GM21515 (cell line): ENCODE data around the gene CRMP1.

Experiments
- ATAC-seq: cut with Tn5 transposase; IDR thresholded peaks from one replicate; pipeline ENCODE4 v1.9.1; 2021; ENCODE audit not compliant: unreplicated experiment

CRMP1 gene

DNA sequence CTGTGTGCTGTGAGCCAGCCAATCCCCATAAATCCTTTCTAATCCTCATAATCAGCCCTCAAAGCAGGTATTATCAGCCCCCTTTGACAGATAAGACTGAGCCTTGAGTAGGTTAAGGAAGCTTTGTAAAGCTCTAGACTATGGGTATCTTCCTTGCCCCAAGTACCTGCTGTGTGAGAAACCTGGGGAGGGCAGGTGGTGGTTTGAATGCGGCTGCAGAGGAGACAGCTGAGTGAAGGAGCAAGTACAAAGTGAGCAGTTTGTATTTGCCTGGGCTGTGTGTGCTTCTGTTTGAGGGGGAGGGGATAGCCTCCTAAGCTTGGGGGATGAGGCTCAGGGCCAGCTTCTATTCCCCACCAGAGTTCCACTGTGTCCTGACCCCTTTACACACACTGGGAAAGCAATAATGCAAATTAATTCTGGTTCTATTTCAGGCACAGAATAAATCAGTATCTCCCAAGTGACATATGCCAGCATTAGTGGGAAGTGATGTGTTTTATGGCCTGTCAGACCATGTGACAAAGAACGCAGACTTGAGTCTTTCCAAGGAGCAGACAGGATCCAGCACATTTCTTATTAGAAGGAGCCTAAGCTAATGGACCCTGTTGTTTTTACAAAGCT is 118.4 kb downstream of the CRMP1 start:
- ATAC-seq = no peak

DNA sequence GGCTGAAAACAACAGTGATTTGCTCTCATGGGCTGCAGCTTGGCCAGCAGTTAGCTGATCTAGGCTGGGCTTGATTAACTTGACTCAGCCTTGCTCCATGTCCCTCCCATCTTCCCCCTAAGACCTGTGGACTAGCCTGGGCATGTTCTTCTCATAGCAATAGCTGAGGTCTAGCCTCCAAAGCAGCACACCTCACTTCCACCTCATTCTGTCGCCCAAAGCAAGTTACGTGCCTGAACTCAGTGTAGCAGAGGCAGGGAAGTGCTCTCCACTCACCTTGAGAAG is 119.7 kb downstream of the CRMP1 start:
- ATAC-seq = no peak

DNA sequence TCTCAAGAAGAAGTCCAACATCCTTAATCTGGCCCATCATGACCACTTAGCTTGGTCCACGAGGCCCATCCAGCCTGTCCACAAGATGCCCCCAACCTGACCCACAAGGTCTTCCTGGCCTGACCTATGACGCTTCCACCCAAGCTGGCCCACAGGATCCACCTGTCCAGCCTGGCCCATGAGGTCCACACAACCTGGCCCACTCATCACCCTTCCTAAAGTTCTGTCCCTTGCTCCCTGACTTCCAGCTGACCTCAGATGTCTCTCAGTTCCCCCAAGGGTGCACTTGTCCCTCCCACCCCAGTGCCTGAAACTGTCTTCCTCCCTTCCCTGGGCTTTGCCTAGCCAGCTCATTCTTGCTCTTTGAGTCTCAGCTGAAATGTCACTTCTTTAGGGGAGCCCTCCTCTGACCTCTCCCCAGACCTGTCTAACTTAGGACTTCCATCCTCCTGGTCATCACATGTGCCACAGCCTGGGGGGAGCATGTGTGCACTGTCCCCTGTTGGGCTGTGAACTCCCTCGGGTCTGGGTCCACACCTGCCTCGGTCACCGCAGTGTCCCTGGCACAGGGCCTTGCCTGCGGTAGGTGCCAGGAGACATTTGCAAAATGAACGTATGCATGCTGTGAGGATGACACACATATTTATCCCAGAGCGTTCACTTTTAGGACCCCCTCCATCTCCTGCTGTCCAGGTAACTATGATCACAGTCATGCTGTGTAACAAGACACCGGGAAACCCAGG is 120.2 kb downstream of the CRMP1 start:
- ATAC-seq = no peak
